Effector memory CD8-positive, alpha-beta T cell (primary cell): ENCODE results near the gene MYDGF.
"Not testable (repeated sequence)": the region's sequence is repeated elsewhere in the genome, so short reads cannot be mapped to it uniquely, and the experiment has no call there.

ENCODE experiments used
- ATAC-seq: fragments of 150-1000 bp; cut with Tn5 transposase; replicated peaks from 2 replicates; pipeline ENCODE4 v1.10.0; 2021; ENCODE audit warnings: mild to moderate bottlenecking, moderate library complexity
- DNase-seq, 3 experiments: peaks; one replicate each; pipeline ENCODE4 v3.0.0; 2021
- H3K27ac Mint-ChIP-seq, 2 donors: one replicate each; pipeline ENCODE4 v1.8.0; 2022; ENCODE audit warnings: mild to moderate bottlenecking in 2 of 2, mixed read lengths in 2 of 2, moderate library complexity in 2 of 2
- H3K27me3 Mint-ChIP-seq, 2 donors: one replicate each; pipeline ENCODE4 v1.8.0; 2022; ENCODE audit warnings: mixed read lengths in 2 of 2
- H3K36me3 Mint-ChIP-seq: one replicate; pipeline ENCODE4 v1.8.0; 2022; ENCODE audit warnings: mild to moderate bottlenecking, moderate library complexity, mixed read lengths; ENCODE audit not compliant: insufficient read depth
- H3K4me1 Mint-ChIP-seq, 2 donors: one replicate each; pipeline ENCODE4 v1.8.0; 2022; ENCODE audit warnings: low read depth in 2 of 2, mixed read lengths in 2 of 2
- H3K4me3 Mint-ChIP-seq, 2 donors: one replicate each; pipeline ENCODE4 v1.8.0; 2022; ENCODE audit warnings: mild to moderate bottlenecking in 2 of 2, mixed read lengths in 2 of 2, moderate library complexity in 2 of 2
- H3K9me3 Mint-ChIP-seq, 2 donors: one replicate each; pipeline ENCODE4 v1.8.0; 2022; ENCODE audit warnings: mixed read lengths in 2 of 2

The MYDGF gene

GRCh38 chr19:4693471-4694121 is 23.5 kb upstream of the MYDGF start:
- Mint-ChIP-seq H3K36me3 (peaks cover 46% of the 10 kb centered on the region), H3K4me3 (no peak overlapping the region), H3K9me3 (no peaks in the 10 kb centered on the region), H3K27ac (peak overlapping the region in 1 of 2 donors; percentile 55), H3K4me1 (no peaks in the 10 kb centered on the region), H3K27me3 (no peaks in the 10 kb centered on the region)
- DNase-seq (no peak), ATAC-seq (no peak)

- Mint-ChIP-seq H3K27ac (peak overlapping the region in 1 of 2 donors; percentile 55), H3K36me3 (peaks cover 43% of the 10 kb centered on the region)
Measured at GRCh38 chr19:4693078-4693350, 22.9 kb upstream of the MYDGF start.

GRCh38 chr19:4692251-4693077 is 22.3 kb upstream of the MYDGF start:
- Mint-ChIP-seq H3K9me3 (no peaks in the 10 kb centered on the region), H3K36me3 (peaks cover 40% of the 10 kb centered on the region), H3K4me1 (no peaks in the 10 kb centered on the region), H3K27ac (peak overlapping the region in 1 of 2 donors; percentile 55), H3K4me3 (no peak overlapping the region), H3K27me3 (no peaks in the 10 kb centered on the region)
- DNase-seq, result no peak
- no peak for ATAC-seq

More at GRCh38 chr19:4693078-4693350, 22.9 kb upstream of the MYDGF start:
- Mint-ChIP-seq H3K27me3 (no peaks in the 10 kb centered on the region), H3K4me3 (no peak overlapping the region), H3K4me1 (no peaks in the 10 kb centered on the region), H3K9me3 (no peaks in the 10 kb centered on the region)
- no peak for ATAC-seq
- DNase-seq, result no peak

- Mint-ChIP-seq H3K4me1 (no peaks in the 10 kb centered on the region), H3K4me3 (no peak overlapping the region), H3K36me3 (peaks cover 38% of the 10 kb centered on the region), H3K27ac (no peak overlapping the region), H3K9me3 (no peaks in the 10 kb centered on the region), H3K27me3 (no peaks in the 10 kb centered on the region)
- DNase-seq (no peak), ATAC-seq (no peak)
Measured at GRCh38 chr19:4691373-4691772, 21.2 kb upstream of the MYDGF start.

- H3K27me3 Mint-ChIP-seq, result no peaks in the 10 kb centered on the region
- ATAC-seq (no peak), DNase-seq (no peak)
- H3K9me3 Mint-ChIP-seq, result no peaks in the 10 kb centered on the region
- H3K4me1 Mint-ChIP-seq, result no peaks in the 10 kb centered on the region
- peaks cover 42% of the 10 kb centered on the region for H3K36me3 Mint-ChIP-seq
- no peak overlapping the region for H3K27ac Mint-ChIP-seq
- no peak overlapping the region for H3K4me3 Mint-ChIP-seq
Measured at GRCh38 chr19:4690361-4690760, 20.2 kb upstream of the MYDGF start.

- ATAC-seq, result no peak
- H3K27ac Mint-ChIP-seq, result no peak overlapping the region
- H3K27me3 Mint-ChIP-seq, result no peaks in the 10 kb centered on the region
- H3K9me3 Mint-ChIP-seq, result no peaks in the 10 kb centered on the region
- H3K4me1 Mint-ChIP-seq, result no peaks in the 10 kb centered on the region
- no peak overlapping the region for H3K4me3 Mint-ChIP-seq
- H3K36me3 Mint-ChIP-seq, result peaks cover 46% of the 10 kb centered on the region
- no peak for DNase-seq
Measured at GRCh38 chr19:4689403-4689802, 19.3 kb upstream of the MYDGF start.

GRCh38 chr19:4688587-4688986 is 18.4 kb upstream of the MYDGF start:
- no peak for ATAC-seq
- H3K27ac Mint-ChIP-seq, result no peak overlapping the region
- peaks cover 49% of the 10 kb centered on the region for H3K36me3 Mint-ChIP-seq
- no peaks in the 10 kb centered on the region for H3K4me1 Mint-ChIP-seq
- DNase-seq, result no peak
- no peaks in the 10 kb centered on the region for H3K9me3 Mint-ChIP-seq
- H3K4me3 Mint-ChIP-seq, result no peak overlapping the region
- no peaks in the 10 kb centered on the region for H3K27me3 Mint-ChIP-seq

- H3K4me1 Mint-ChIP-seq, result no peaks in the 10 kb centered on the region
- no peaks in the 10 kb centered on the region for H3K9me3 Mint-ChIP-seq
- no peak overlapping the region for H3K27ac Mint-ChIP-seq
- no peak overlapping the region for H3K4me3 Mint-ChIP-seq
- DNase-seq, result no peak
- H3K27me3 Mint-ChIP-seq, result no peaks in the 10 kb centered on the region
- no peak for ATAC-seq
- peaks cover 39% of the 10 kb centered on the region for H3K36me3 Mint-ChIP-seq
Measured at GRCh38 chr19:4687396-4687795, 17.3 kb upstream of the MYDGF start.

GRCh38 chr19:4686700-4687099 is 16.6 kb upstream of the MYDGF start:
- no peaks in the 10 kb centered on the region for H3K27me3 Mint-ChIP-seq
- DNase-seq (no peak), ATAC-seq (no peak)
- H3K4me1 Mint-ChIP-seq, result no peaks in the 10 kb centered on the region
- no peak overlapping the region for H3K27ac Mint-ChIP-seq
- H3K36me3 Mint-ChIP-seq, result peaks cover 39% of the 10 kb centered on the region
- no peaks in the 10 kb centered on the region for H3K9me3 Mint-ChIP-seq
- no peak overlapping the region for H3K4me3 Mint-ChIP-seq

GRCh38 chr19:4684312-4685095 is 14.4 kb upstream of the MYDGF start:
- ATAC-seq (no peak), DNase-seq (no peak)
- Mint-ChIP-seq H3K9me3 (no peaks in the 10 kb centered on the region), H3K4me1 (no peaks in the 10 kb centered on the region), H3K27me3 (no peaks in the 10 kb centered on the region), H3K36me3 (peaks cover 48% of the 10 kb centered on the region), H3K4me3 (no peak overlapping the region), H3K27ac (no peak overlapping the region)

GRCh38 chr19:4682417-4683200 is 12.5 kb upstream of the MYDGF start:
- Mint-ChIP-seq H3K27ac (no peak overlapping the region), H3K36me3 (peaks cover 57% of the 10 kb centered on the region), H3K27me3 (no peaks in the 10 kb centered on the region), H3K9me3 (no peaks in the 10 kb centered on the region), H3K4me1 (no peaks in the 10 kb centered on the region), H3K4me3 (no peak overlapping the region)
- no peak for DNase-seq
- ATAC-seq, result no peak

- H3K4me1 Mint-ChIP-seq, DNase-seq, ATAC-seq, H3K27me3 Mint-ChIP-seq, H3K4me3 Mint-ChIP-seq, H3K27ac Mint-ChIP-seq, H3K9me3 Mint-ChIP-seq: not testable (repeated sequence)
- H3K36me3 Mint-ChIP-seq, result peaks cover 50% of the 10 kb centered on the region
Measured at GRCh38 chr19:4680021-4680420, 9.9 kb upstream of the MYDGF start.
